ENCODE measurements around the gene CORO1A.

DNA sequence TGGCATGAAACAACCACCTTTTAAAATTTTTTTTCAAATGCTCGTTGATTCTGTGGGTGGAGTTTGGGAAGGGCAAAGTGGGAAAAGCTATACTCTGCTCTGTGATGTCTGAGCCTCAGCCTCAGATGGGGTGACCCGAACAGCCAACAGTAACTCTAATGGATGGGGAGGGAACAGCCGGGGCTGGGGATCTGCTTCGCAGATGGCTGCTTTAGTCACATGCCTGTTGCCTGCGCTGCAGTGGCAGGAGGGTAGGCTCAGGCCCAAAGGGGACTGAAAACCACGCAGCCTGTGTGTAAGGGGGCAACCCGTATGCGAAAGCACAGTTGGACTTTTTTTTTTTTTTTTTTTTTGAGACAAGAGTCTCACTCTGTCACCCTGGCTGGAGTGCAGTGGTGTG, 45.5 kb upstream of the CORO1A start:
- no peak for TF ChIP-seq SIN3A (IDR thresholded peaks at IDR 0.05; ENCODE audit: borderline replicate concordance, insufficient read depth, low read length)
- TF ChIP-seq POLR2AphosphoS5 (IDR thresholded peaks at IDR 0.05; ENCODE audit: low read depth, low read length) = no peak
- TF ChIP-seq TAF1 (IDR thresholded peaks at IDR 0.05; ENCODE audit: borderline replicate concordance, insufficient read depth, low read length) = no peak
- TF ChIP-seq, protein P1, sequence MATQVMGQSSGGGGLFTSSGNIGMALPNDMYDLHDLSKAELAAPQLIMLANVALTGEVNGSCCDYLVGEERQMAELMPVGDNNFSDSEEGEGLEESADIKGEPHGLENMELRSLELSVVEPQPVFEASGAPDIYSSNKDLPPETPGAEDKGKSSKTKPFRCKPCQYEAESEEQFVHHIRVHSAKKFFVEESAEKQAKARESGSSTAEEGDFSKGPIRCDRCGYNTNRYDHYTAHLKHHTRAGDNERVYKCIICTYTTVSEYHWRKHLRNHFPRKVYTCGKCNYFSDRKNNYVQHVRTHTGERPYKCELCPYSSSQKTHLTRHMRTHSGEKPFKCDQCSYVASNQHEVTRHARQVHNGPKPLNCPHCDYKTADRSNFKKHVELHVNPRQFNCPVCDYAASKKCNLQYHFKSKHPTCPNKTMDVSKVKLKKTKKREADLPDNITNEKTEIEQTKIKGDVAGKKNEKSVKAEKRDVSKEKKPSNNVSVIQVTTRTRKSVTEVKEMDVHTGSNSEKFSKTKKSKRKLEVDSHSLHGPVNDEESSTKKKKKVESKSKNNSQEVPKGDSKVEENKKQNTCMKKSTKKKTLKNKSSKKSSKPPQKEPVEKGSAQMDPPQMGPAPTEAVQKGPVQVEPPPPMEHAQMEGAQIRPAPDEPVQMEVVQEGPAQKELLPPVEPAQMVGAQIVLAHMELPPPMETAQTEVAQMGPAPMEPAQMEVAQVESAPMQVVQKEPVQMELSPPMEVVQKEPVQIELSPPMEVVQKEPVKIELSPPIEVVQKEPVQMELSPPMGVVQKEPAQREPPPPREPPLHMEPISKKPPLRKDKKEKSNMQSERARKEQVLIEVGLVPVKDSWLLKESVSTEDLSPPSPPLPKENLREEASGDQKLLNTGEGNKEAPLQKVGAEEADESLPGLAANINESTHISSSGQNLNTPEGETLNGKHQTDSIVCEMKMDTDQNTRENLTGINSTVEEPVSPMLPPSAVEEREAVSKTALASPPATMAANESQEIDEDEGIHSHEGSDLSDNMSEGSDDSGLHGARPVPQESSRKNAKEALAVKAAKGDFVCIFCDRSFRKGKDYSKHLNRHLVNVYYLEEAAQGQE (IDR thresholded peaks at IDR 0.05; ENCODE audit: insufficient read depth in 1 of 2, low read depth in 2 of 2, low read length in 2 of 2) = no peak
- no peak for TF ChIP-seq FOXP2 (optimal IDR thresholded peaks at IDR 0.05; ENCODE audit: borderline replicate concordance, extremely low read depth, extremely low read length, insufficient read depth)

All from PFSK-1 (cell line).